Prostate gland (tissue), 2 donors: Measurements from ENCODE around the gene SOX14. TPM values are rescaled to one million over a fixed set of nuclear protein-coding genes. Genes with fewer than 3 reads are reported as not detected.

Experiments
- DNase-seq: peaks from one replicate; pipeline ENCODE4 v3.0.0-alpha.2; 2019; ENCODE audit warnings: low spot score
- H3K27ac ChIP-seq, 2 donors: fragments of 200-600 bp; sonication (generic); 2 replicates each; pipeline ENCODE4 v1.5.1; 2017 to 2019
- H3K27me3 ChIP-seq: fragments of 200-600 bp; sonication (generic); replicated peaks from 2 replicates; pipeline ENCODE4 v1.5.1; 2019; ENCODE audit not compliant: insufficient read depth
- H3K36me3 ChIP-seq, 2 donors: fragments of 200-600 bp; sonication (generic); 1 replicate in 1 of 2; 2 replicates in 1 of 2; pipeline versions ENCODE4 v1.5.1 to v1.8.1; 2017 to 2019
- H3K4me1 ChIP-seq: fragments of 200-600 bp; sonication (generic); replicated peaks from 2 replicates; pipeline ENCODE4 v1.5.1; 2019
- H3K4me3 ChIP-seq, 2 donors: fragments of 200-600 bp; sonication (generic); 2 replicates each; pipeline ENCODE4 v1.5.1; 2017 to 2019
- H3K9me3 ChIP-seq: fragments of 200-600 bp; sonication (generic); 2 replicates; pipeline ENCODE4 v1.5.1; 2017
- CTCF ChIP-seq, 4 experiments: fragments of 200-600 bp in 2 of 4; fragments of 450-650 bp in 2 of 4; sonication (generic) in 2 of 4; IDR thresholded peaks; 1 replicate in 3 of 4; 2 replicates in 1 of 4; pipeline ENCODE4 v1.5.1; 2016 to 2019; ENCODE audit warnings: antibody characterized with exemption in 4 of 4, mild to moderate bottlenecking in 2 of 4, moderate library complexity in 2 of 4
- POLR2A ChIP-seq: fragments of 450-650 bp; IDR thresholded peaks from one replicate; pipeline ENCODE4 v1.6.1; 2016; ENCODE audit warnings: antibody characterized with exemption, mild to moderate bottlenecking
- POLR2AphosphoS5 ChIP-seq: sonication (generic); formaldehyde crosslinking; IDR thresholded peaks from one replicate; pipeline ENCODE4 v1.6.1; 2017; ENCODE audit warnings: antibody characterized with exemption
- WGBS: methylation state at CpG from one replicate; pipeline ENCODE4 v1.1.5; 2018; 5-methylcytosine and 5-hydroxymethylcytosine counted together
- intact Hi-C: fragments of 100-400 bp; cut with DNase I; formaldehyde crosslinking; loops from one replicate; pipeline ENCODE4 v1.14.2; 2022
- total RNA-seq, 2 donors: library from RNA; depleted of rRNA; stranded (reverse); fragments of >200 nt; gene quantifications; one replicate each; pipeline ENCODE4 v1.1.0, GENCODE V29; 2016

SOX14 gene
- total RNA-seq, 2 donors from 2014 or later, result 0.80 to 1.2 TPM

- intact Hi-C loops, result no loop called here
- Histone ChIP-seq H3K4me1 (peaks cover 6% of the 10 kb centered on the region), H3K4me3 (no peak overlapping the region), H3K36me3 (no peaks in the 10 kb centered on the region), H3K27ac (no peak overlapping the region), H3K27me3 (peaks cover 53% of the 10 kb centered on the region), H3K9me3 (no peaks in the 10 kb centered on the region)
- no peak for TF ChIP-seq POLR2A
- TF ChIP-seq POLR2AphosphoS5, result no peak
- TF ChIP-seq CTCF (IDR thresholded peaks at IDR 0.05), result no peak
- DNase-seq, result no peak
- 3% methylated on average over 47 of the region's 54 CpGs for WGBS
Measured at GRCh38 chr3:137761563-137762503, 2.3 kb upstream of the SOX14 start.

GRCh38 chr3:137762674-137763593 is 1.2 kb upstream of the SOX14 start:
- peaks cover 6% of the 10 kb centered on the region for H3K4me1 ChIP-seq
- H3K27ac ChIP-seq, result no peak overlapping the region
- H3K36me3 ChIP-seq, result no peaks in the 10 kb centered on the region
- WGBS, result 1% methylated on average over 34 of the region's 34 CpGs
- no peaks in the 10 kb centered on the region for H3K9me3 ChIP-seq
- TF ChIP-seq POLR2AphosphoS5 (no peak), POLR2A (no peak)
- peak overlapping the region in 1 of 2 donors; percentile 21 for H3K4me3 ChIP-seq
- intact Hi-C loops, result no loop called here
- peaks cover 57% of the 10 kb centered on the region for H3K27me3 ChIP-seq
- no peak for DNase-seq

GRCh38 chr3:137763594-137763938 is 549 bp upstream of the SOX14 start:
- DNase-seq, result no peak

GRCh38 chr3:137764563-137765309 is 621 bp downstream of the SOX14 start:
- peak overlapping the region in 1 of 2 donors; percentile 38 for H3K27ac ChIP-seq
- H3K36me3 ChIP-seq, result no peaks in the 10 kb centered on the region
- peak overlapping the region; percentile 15 to 21 for H3K4me3 ChIP-seq
- TF ChIP-seq POLR2A, result no peak
- no peak for TF ChIP-seq CTCF (IDR thresholded peaks at IDR 0.05)
- TF ChIP-seq POLR2AphosphoS5, result no peak
- 5% methylated on average over 32 of the region's 58 CpGs for WGBS
- no peak for DNase-seq
- peaks cover 6% of the 10 kb centered on the region for H3K4me1 ChIP-seq
- no peaks in the 10 kb centered on the region for H3K9me3 ChIP-seq
- H3K27me3 ChIP-seq, result peaks cover 68% of the 10 kb centered on the region
- intact Hi-C loops, result no loop called here

More at GRCh38 chr3:137763594-137763938, 549 bp upstream of the SOX14 start:
- H3K9me3 ChIP-seq, result no peaks in the 10 kb centered on the region
- peaks cover 62% of the 10 kb centered on the region for H3K27me3 ChIP-seq
- whole genome bisulfite sequencing, result 2% methylated on average over 18 of the region's 18 CpGs
- H3K27ac ChIP-seq, result no peak overlapping the region
- TF ChIP-seq POLR2AphosphoS5 (no peak), POLR2A (no peak), CTCF (IDR thresholded peaks at IDR 0.05) (no peak)
- no peaks in the 10 kb centered on the region for H3K36me3 ChIP-seq
- intact Hi-C loops, result no loop called here
- peaks cover 6% of the 10 kb centered on the region for H3K4me1 ChIP-seq
- peak overlapping the region; percentile 15 to 21 for H3K4me3 ChIP-seq
